IPS DF 6.9 (cell line): ENCODE results near the gene MOGAT2.

Experiments used
- DNase-seq: peaks from one replicate; pipeline ENCODE4 v3.0.0-alpha.2; 2013; ENCODE audit warnings: low read depth, low spot score
- H3K27ac ChIP-seq: one replicate; pipeline ENCODE4 v1.5.1; 2013; ENCODE audit warnings: low read length, control low read depth
- H3K27me3 ChIP-seq: 2 replicates; pipeline ENCODE4 v1.6.1; 2013; ENCODE audit warnings: mild to moderate bottlenecking, low read length; ENCODE audit not compliant: control insufficient read depth, insufficient read depth
- H3K36me3 ChIP-seq: 2 replicates; pipeline ENCODE4 v1.6.1; 2013; ENCODE audit warnings: low read length; ENCODE audit not compliant: control insufficient read depth, insufficient read depth
- H3K4me1 ChIP-seq: 2 replicates; pipeline ENCODE4 v1.6.1; 2013; ENCODE audit warnings: low read length; ENCODE audit not compliant: control insufficient read depth, insufficient read depth
- H3K4me3 ChIP-seq: 2 replicates; pipeline ENCODE4 v1.5.1; 2013; ENCODE audit warnings: mild to moderate bottlenecking, low read length
- H3K9me3 ChIP-seq: 2 replicates; pipeline ENCODE4 v1.6.1; 2013; ENCODE audit warnings: low read length, inconsistent platforms; ENCODE audit not compliant: control insufficient read depth, insufficient read depth
- WGBS: extraction: QIAGEN DNeasy Blood & Tissue Kit; methylation state at CpG from one replicate; pipeline ENCODE4 v1.1.7; 2013; ENCODE audit warnings: mixed read lengths, missing lambda C conversion rate; ENCODE audit not compliant: insufficient read length, insufficient coverage; 5-methylcytosine and 5-hydroxymethylcytosine counted together

Gene MOGAT2

DNA sequence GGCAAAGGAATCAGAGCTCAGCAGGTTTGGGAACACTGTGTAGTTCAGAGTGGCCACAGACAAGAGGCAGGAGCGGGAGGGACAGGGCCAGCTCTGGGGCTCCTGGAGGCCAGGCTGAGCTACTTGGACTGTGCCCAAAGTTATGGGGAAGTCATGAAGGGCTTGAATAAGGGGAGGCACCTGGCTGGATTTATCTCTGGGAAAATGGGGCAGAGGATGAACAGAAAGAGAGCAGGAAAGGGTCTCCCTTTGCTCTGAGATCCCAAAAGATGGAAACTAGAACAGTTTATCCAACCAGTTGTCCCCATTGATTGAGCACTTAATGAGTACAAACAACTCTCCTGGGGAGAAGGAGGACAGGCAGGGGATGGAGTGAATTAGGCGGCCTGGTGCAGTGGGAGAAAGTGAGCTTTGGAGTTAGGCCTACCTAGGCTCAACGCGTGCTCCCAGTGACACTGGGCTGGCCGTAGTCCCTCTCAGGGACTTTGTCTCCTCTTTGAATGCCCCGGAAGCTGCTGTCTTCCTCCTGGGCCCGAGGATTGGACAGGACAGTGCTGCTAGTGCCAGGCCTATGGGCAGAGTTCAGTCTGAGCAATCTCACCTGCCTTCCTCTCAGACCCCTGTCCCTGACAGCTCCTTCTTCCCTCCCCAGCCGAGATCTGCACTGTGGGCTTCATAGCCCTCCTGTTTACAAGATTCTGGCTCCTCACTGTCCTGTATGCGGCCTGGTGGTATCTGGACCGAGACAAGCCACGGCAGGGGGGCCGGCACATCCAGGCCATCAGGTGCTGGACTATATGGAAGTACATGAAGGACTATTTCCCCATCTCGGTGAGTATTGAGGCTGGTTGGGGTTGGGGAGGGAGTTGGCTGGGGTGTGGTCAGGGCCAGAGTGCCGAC lies 2.0 kb downstream of the MOGAT2 start:
- Histone ChIP-seq H3K9me3 (no peaks in the 10 kb centered on the region), H3K27me3 (peaks cover 2% of the 10 kb centered on the region; the same call in 1 of the 2 replicates), H3K36me3 (no peaks in the 10 kb centered on the region), H3K4me3 (no peak overlapping the region), H3K4me1 (0 out of 2 replicates have a peak, but pooled peaks cover 3% of the 10 kb centered on the region), H3K27ac (no peak overlapping the region)
- no CpG with 5 or more reads among the region's 14 CpGs for WGBS
- DNase-seq: no peak

DNA sequence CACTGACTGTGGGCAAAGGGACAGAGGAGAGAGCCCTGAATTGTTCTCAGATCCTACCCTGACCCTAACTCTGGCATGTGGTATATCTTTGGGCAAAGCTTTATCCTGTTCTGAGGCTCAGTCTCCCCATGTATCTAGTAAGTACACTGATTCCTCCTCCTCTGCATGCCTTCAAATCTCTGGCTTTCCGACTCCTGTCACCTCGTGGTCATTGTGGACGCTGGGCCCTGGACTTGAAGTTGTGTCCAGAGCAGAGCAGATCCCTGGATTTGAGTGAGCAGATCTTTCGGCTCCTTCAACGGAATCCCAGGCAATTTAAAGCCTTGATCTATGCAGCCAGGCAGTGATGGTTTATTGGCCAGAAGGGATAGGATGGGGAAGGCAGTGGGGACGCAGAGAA lies 3.0 kb downstream of the MOGAT2 start:
- no peak for DNase-seq
- no peak overlapping the region for H3K4me3 ChIP-seq
- H3K9me3 ChIP-seq: no peaks in the 10 kb centered on the region
- H3K4me1 ChIP-seq: 0 out of 2 replicates have a peak, but pooled peaks cover 3% of the 10 kb centered on the region
- no CpG with 5 or more reads among the region's 6 CpGs for WGBS
- no peaks in the 10 kb centered on the region for H3K36me3 ChIP-seq
- no peak overlapping the region for H3K27ac ChIP-seq
- peaks cover 2% of the 10 kb centered on the region; the same call in 1 of the 2 replicates for H3K27me3 ChIP-seq

DNA sequence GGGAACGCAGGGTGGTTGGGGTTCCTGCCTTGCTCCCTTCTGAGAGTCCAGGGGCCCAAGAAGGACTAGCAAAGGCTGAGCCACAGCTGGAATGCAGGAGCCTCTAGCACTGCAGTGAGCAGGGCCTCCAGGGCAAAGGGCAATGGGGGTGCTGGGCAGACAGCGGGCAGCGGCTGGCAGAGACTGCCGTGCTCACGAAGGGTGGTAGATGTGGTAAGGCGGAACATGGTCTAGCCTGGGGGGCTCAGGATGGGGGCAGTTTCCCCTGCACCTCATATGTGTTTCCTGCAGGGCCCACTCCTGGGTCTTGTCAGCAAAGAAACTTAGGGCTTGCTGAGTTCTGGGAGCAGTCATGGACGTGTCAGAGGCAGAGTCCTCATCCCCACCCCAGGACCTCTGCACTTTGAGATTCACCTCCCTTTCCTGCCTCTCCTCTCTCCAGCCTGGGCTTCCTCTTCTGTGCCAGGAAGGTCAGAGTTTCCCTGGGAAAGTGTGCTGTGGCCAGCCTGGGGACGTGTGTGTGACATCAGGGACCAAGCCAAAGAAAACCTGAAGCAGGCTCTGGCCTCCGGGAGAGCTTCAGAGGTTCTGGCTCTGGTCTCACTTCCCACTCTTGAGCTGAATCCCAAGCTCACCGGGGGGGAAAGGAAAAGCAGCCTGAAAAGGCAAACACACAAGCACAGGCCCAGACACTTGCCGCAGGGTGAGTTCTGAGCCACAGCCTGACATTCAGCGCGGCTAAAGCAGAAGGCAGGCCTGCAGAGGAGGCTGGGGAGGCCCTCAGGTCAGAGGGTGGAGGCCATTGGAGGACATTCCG lies 4.4 kb downstream of the MOGAT2 start:
- no peak for DNase-seq
- H3K36me3 ChIP-seq: no peaks in the 10 kb centered on the region
- peaks cover 2% of the 10 kb centered on the region; the same call in 1 of the 2 replicates for H3K27me3 ChIP-seq
- no peak overlapping the region for H3K27ac ChIP-seq
- no peak overlapping the region for H3K4me3 ChIP-seq
- H3K9me3 ChIP-seq: no peaks in the 10 kb centered on the region
- H3K4me1 ChIP-seq: 0 out of 2 replicates have a peak, but pooled peaks cover 3% of the 10 kb centered on the region
- no CpG with 5 or more reads among the region's 14 CpGs for WGBS

DNA sequence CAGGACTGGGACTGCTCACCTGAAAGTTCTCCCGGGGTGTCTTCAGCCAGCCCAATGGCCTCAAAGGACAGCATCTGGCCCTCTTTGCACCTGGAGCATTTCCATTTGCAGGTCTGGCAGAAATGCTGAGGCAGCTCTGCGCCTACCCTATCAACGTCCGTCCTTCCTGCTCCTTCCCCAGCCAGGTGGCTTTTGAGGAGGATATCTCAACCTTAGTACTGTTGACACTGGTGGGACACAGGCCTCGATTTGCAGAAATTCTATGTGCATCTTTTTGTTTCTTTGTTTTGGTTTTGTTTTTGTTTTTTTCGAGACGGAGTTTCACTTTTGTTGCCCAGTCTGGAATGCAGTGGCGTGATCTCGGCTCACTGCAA lies 5.0 kb downstream of the MOGAT2 start:
- H3K4me3 ChIP-seq: no peak overlapping the region
- no peaks in the 10 kb centered on the region for H3K27me3 ChIP-seq
- no peaks in the 10 kb centered on the region for H3K36me3 ChIP-seq
- no peak for DNase-seq
- H3K27ac ChIP-seq: no peak overlapping the region
- H3K9me3 ChIP-seq: no peaks in the 10 kb centered on the region
- no CpG with 5 or more reads among the region's 9 CpGs for WGBS
- H3K4me1 ChIP-seq: no peaks in the 10 kb centered on the region

DNA sequence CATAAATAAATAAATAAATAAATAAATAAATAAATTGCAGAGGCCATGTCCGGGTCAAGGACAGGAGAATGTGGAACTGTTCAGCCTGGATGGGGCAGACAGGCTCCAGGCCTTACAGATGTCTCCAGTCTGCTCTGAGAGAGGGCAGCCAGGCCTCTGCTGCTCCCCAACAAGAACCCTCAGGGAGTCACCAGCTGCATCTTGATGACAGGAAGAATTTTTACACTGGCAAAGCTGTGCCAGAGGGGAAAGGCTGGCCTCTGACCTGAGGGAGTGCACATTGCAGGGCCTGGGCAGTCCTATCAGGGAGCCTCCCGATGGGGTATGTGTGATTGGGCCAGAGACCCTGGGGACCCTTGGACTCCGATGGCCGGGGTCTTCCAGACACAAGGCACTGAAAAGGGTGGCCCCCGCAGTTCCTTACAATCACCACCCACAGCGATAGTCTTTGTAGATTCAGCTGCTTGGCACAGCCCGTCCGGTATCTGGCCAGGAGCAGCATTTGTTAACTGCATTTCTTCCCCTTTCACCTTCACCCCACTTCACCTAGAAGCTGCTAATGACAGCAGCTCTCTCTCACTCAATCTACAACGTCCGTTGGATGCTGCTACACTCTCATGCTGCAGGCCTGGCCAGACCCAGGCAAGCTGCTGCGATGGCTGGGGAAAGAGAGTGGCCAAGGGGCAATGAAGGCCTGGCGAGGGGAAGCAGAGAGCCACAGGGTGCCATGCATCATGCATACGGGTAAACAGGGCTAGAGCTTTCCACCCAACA lies 8.1 kb downstream of the MOGAT2 start:
- DNase-seq: no peak
- WGBS: no CpG with 5 or more reads among the region's 13 CpGs
- no peaks in the 10 kb centered on the region for H3K36me3 ChIP-seq
- no peaks in the 10 kb centered on the region for H3K27me3 ChIP-seq
- no peaks in the 10 kb centered on the region for H3K4me1 ChIP-seq
- H3K9me3 ChIP-seq: no peaks in the 10 kb centered on the region
- no peak overlapping the region for H3K27ac ChIP-seq
- no peak overlapping the region for H3K4me3 ChIP-seq

DNA sequence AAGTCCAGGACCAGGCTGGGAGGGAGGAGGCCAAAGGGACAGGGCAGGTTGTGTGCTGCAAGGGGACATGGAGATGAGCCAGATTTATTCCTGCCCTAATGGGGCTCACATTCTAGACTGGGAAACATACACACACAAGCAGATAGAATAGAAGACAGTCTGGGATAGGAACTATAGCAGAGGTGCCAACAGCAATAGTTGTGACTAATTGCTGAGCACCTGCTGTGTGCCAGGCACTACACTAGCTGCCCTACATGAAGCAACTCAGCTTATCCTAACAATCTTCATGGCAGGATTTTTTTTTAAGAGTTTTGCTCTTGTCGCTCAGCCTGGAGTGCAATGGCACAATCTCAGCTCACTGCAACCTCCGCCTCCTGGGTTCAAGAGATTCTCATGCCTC lies 11.4 kb downstream of the MOGAT2 start:
- Histone ChIP-seq H3K4me3 (no peak overlapping the region), H3K9me3 (no peaks in the 10 kb centered on the region), H3K27me3 (no peaks in the 10 kb centered on the region), H3K4me1 (no peaks in the 10 kb centered on the region), H3K36me3 (no peaks in the 10 kb centered on the region), H3K27ac (no peak overlapping the region)
- no CpG with 5 or more reads among the region's 2 CpGs for WGBS
- no peak for DNase-seq

DNA sequence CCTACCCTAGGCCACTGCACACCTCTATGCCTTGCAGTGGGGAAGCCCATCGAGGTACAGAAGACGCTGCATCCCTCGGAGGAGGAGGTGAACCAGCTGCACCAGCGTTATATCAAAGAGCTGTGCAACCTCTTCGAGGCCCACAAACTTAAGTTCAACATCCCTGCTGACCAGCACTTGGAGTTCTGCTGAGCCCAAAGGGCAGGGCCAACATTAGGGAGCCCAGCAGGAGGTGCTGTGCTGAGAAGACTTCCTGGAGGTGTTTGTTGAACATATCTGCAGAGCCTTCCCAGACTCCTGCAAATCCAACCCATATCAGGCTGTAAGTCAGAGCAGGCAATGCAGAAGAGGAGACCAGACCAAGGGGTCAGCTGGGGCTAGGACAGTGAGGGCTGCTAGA lies 13.5 kb downstream of the MOGAT2 start:
- DNase-seq: no peak
- no CpG with 5 or more reads among the region's 5 CpGs for WGBS
- no peak overlapping the region for H3K27ac ChIP-seq

DNA sequence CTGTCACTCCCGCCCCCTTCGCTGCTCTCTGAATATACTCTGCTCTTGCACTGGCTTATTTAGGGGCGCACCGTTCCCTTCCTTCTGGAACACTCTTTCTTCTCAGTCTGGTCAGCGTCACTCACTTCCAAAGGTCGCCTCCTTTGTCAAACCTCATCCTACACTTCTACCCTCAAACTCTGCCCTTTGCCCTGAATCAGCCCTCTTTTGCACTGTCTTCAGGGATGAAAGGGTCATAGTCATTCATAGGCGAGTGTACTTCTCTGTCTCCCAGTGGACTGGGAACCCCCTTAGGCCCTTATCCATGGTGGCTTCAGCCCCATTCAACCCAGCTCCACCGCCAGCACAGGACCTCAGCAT lies 15.4 kb downstream of the MOGAT2 start:
- no peak overlapping the region for H3K27ac ChIP-seq
- H3K27me3 ChIP-seq: no peaks in the 10 kb centered on the region
- no CpG with 5 or more reads among the region's 8 CpGs for WGBS

More for the DNA sequence above, 13.5 kb downstream of the MOGAT2 start:
- no peak overlapping the region for H3K4me3 ChIP-seq
- H3K27me3 ChIP-seq: no peaks in the 10 kb centered on the region
- no peaks in the 10 kb centered on the region for H3K9me3 ChIP-seq
- no peaks in the 10 kb centered on the region for H3K4me1 ChIP-seq
- H3K36me3 ChIP-seq: no peaks in the 10 kb centered on the region

DNA sequence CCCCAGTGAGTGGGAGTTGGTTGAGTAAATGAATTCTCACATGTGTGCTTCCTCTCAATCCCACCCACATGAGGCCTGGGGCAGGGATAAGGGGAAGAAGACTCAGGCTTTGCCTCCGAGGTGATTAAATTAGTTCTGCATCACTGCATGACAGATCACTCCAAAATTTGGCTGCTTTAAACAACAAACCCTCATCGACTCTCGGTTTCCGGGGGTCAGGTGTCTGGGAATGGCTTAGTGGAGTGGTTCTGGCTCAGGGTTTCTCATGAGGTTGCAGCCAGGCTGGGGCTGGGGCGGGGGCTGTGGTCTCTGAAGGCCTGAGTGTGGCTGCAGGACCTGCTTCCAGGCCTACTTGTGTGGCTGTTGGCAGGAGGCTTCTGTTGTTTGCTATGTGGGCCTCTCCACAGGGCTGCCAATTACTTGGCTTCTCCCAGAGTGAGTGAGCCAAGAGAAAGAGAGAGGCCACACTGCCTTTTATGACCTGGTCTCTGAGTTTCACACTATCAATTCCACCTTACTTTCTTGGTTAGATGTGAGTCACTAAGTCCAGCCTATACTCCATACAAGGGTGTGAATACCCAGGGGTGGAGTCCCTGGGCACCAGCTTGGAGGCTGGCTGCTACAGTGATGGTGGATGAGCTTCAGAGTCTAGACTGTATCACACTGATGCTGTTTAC lies 15.9 kb downstream of the MOGAT2 start:
- no peak overlapping the region for H3K27ac ChIP-seq
- H3K9me3 ChIP-seq: no peaks in the 10 kb centered on the region
- DNase-seq: no peak
- WGBS: no CpG with 5 or more reads among the region's 5 CpGs
- H3K27me3 ChIP-seq: no peaks in the 10 kb centered on the region
- H3K4me3 ChIP-seq: no peak overlapping the region
- no peaks in the 10 kb centered on the region for H3K4me1 ChIP-seq
- no peaks in the 10 kb centered on the region for H3K36me3 ChIP-seq

More for the DNA sequence above, 15.4 kb downstream of the MOGAT2 start:
- H3K4me3 ChIP-seq: no peak overlapping the region
- H3K9me3 ChIP-seq: no peaks in the 10 kb centered on the region
- H3K36me3 ChIP-seq: no peaks in the 10 kb centered on the region
- H3K4me1 ChIP-seq: no peaks in the 10 kb centered on the region
- DNase-seq: no peak
